ENCODE measurements around the gene RMND1.
"Not testable (repeated sequence)": the region's sequence is repeated elsewhere in the genome, so short reads cannot be mapped to it uniquely, and the experiment has no call there.

The RMND1 gene

GRCh38 chr6:151372164-151372563 is 79.8 kb downstream of the RMND1 start:
- ChIA-PET CTCF (interaction anchor here (1.6 to 1.9 kb wide), 2 partner anchors 16 to 480 kb away, joined by 4 to 5 read pairs; no protein-coding TSS in a partner anchor), POLR2A (no interaction called here)
- TF ChIP-seq, protein P1, sequence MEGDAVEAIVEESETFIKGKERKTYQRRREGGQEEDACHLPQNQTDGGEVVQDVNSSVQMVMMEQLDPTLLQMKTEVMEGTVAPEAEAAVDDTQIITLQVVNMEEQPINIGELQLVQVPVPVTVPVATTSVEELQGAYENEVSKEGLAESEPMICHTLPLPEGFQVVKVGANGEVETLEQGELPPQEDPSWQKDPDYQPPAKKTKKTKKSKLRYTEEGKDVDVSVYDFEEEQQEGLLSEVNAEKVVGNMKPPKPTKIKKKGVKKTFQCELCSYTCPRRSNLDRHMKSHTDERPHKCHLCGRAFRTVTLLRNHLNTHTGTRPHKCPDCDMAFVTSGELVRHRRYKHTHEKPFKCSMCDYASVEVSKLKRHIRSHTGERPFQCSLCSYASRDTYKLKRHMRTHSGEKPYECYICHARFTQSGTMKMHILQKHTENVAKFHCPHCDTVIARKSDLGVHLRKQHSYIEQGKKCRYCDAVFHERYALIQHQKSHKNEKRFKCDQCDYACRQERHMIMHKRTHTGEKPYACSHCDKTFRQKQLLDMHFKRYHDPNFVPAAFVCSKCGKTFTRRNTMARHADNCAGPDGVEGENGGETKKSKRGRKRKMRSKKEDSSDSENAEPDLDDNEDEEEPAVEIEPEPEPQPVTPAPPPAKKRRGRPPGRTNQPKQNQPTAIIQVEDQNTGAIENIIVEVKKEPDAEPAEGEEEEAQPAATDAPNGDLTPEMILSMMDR (IDR thresholded peaks at IDR 0.05; ENCODE audit: control extremely low read depth, extremely low read depth, low read depth, missing control alignments) = no peak
- DNase-seq (ENCODE audit: extremely low spot score) = no peak

GRCh38 chr6:151370509-151371078 is 81.3 kb downstream of the RMND1 start:
- ChIA-PET CTCF (interaction anchor here (1.2 to 1.7 kb wide), 2 partner anchors 28 to 481 kb away, joined by 3 to 4 read pairs; no protein-coding TSS in a partner anchor), POLR2A (no interaction called here)
- TF ChIP-seq, protein P1 (IDR thresholded peaks at IDR 0.05; ENCODE audit: control extremely low read depth, extremely low read depth, low read depth, missing control alignments) = no peak
- no peak for DNase-seq (ENCODE audit: extremely low spot score)

GRCh38 chr6:151365233-151365632 is 86.7 kb downstream of the RMND1 start:
- ChIA-PET CTCF (interaction anchor here (0.6 to 1.6 kb wide), 2 partner anchors 41 to 473 kb away, joined by 3 to 4 read pairs; no protein-coding TSS in a partner anchor), POLR2A (no interaction called here)
- TF ChIP-seq, protein P1 (IDR thresholded peaks at IDR 0.05; ENCODE audit: control extremely low read depth, extremely low read depth, low read depth, missing control alignments) = no peak
- no peak for DNase-seq (ENCODE audit: extremely low spot score)

- no peak for DNase-seq (ENCODE audit: extremely low spot score)
- ChIA-PET POLR2A (no interaction called here), CTCF (interaction anchor here (2.5 to 3.0 kb wide), 2 partner anchors 24 to 35 kb away, joined by 11 to 16 read pairs; no protein-coding TSS in a partner anchor)
- TF ChIP-seq, protein P1 (IDR thresholded peaks at IDR 0.05; ENCODE audit: control extremely low read depth, extremely low read depth, low read depth, missing control alignments) = no peak
These were observed 92.4 kb downstream of the RMND1 start for GRCh38 chr6:151359486-151359885.

DNA sequence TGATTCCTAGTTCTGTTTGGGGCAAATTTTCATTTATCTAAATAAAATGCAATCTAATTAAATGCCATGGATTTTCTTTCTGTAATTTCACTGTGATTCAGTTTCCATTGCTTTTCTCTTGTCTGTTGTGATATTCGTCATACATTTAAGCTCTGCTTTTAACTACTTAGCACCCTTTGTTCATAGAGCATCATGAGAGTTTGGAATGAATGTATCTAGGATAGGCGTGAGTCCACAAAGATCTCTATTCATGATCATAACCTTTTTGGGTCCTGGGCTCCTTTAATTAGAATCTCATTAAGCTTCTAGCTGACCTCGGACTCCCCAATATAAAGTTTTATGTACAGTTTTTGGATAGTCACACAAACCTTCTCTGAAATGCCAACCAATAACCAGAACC is 93.5 kb downstream of the RMND1 start:
- CTCF ChIA-PET = interaction anchor here (0.9 to 3.0 kb wide), 5 partner anchors 10 to 344 kb away, joined by 3 to 16 read pairs (median 3); no protein-coding TSS in a partner anchor

DNA sequence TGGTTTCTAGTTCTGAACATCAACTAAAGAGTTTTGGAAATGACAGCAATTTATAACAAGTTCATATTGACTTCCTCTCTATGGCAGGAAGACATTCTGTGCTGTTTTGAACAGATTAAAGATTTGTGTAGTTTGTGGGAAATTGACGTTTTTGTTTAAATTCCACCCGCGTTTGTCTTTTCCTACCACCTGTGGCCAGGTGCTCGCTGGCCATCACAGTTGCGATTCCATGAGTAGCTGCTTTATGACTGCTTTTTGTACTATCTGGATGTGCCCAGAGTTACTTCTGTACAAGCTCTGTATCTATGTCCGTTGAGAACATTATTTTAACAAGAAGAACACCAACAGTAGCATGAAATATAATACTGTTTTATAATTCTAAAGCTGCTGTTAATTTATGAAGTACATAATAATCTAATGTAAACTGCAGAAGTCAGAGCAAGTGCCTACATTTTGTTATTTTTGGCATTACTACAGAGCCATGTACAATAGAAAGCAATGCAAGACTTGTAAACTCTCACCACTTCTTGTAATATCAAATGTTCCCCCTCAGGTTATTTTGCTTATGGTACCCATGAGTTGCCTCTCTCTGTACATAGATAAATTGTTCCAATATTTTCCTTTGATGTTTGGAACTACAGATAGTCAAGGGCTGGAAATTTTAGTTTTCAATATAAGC is 94.0 kb downstream of the RMND1 start:
- DNase-seq (ENCODE audit: extremely low spot score) = no peak
- POLR2A ChIA-PET = no interaction called here
- CTCF ChIA-PET = interaction anchor here (0.9 to 3.0 kb wide), 6 partner anchors 9 to 344 kb away, joined by 3 to 16 read pairs (median 4); no protein-coding TSS in a partner anchor
- TF ChIP-seq, protein P1 (IDR thresholded peaks at IDR 0.05; ENCODE audit: control extremely low read depth, extremely low read depth, low read depth, missing control alignments) = no peak

More for the DNA sequence above, 93.5 kb downstream of the RMND1 start:
- POLR2A ChIA-PET = no interaction called here
- DNase-seq (ENCODE audit: extremely low spot score) = no peak
- TF ChIP-seq, protein P1 (IDR thresholded peaks at IDR 0.05; ENCODE audit: control extremely low read depth, extremely low read depth, low read depth, missing control alignments) = no peak

DNA sequence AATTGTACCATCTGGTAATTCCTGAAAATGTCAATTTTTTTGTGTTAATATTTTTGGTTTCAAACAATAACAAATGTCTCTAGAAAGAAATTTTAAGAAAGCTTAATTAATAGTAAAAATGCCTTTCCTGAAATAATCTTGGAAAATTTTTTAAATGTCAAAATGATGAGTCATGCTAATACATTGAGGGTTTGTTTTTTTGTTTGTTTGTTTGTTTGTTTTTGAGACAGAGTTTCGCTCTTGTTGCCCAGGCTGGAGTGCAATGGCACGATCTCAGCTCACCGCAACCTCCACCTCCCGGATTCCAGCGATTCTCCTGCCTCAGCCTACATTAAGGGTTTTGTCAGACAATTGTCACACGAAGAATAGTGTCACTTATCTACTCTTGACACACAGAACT is 94.9 kb downstream of the RMND1 start:
- DNase-seq (ENCODE audit: extremely low spot score); POLR2A ChIA-PET: not testable (repeated sequence)
- CTCF ChIA-PET = interaction anchor here (1.5 to 3.0 kb wide), 3 partner anchors 15 to 26 kb away, joined by 4 to 16 read pairs (median 4); no protein-coding TSS in a partner anchor
